ENCODE data around the gene EIPR1. TPM values are rescaled to one million over a fixed set of nuclear protein-coding genes. Genes with fewer than 3 reads are reported as not detected.

The EIPR1 gene
- total RNA-seq, 1 experiment from 2014 or later = 22.8 TPM

GRCh38 chr2:3217646-3218045, 160.0 kb downstream of the EIPR1 start (continued):
- TF ChIP-seq ETV6 (CRISPR knock-in tag; IDR thresholded peaks at IDR 0.05) (no peak), TEAD4 (CRISPR knock-in tag; IDR thresholded peaks at IDR 0.05) (no peak), E2F5 (CRISPR knock-in tag; IDR thresholded peaks at IDR 0.05) (no peak), E2F4 (CRISPR knock-in tag; IDR thresholded peaks at IDR 0.05; ENCODE audit: borderline replicate concordance, low read depth) (no peak), JUN (CRISPR knock-in tag; IDR thresholded peaks at IDR 0.05) (no peak), SMAD4 (CRISPR knock-in tag; IDR thresholded peaks at IDR 0.05) (no peak), ZSCAN18 (CRISPR knock-in tag; IDR thresholded peaks at IDR 0.05) (no peak), NR1H2 (CRISPR knock-in tag; IDR thresholded peaks at IDR 0.05) (no peak)

- DNase-seq (ENCODE audit: low spot score) = no peak
- Mint-ChIP-seq H3K27me3 (ENCODE audit: low read depth) (peaks cover 3% of the 10 kb centered on the region), H3K36me3 (peaks cover 22% of the 10 kb centered on the region), H3K9me3 (peaks cover 17% of the 10 kb centered on the region), H3K4me3 (no peak overlapping the region), H3K27ac (no peak overlapping the region), H3K4me1 (peaks cover 13% of the 10 kb centered on the region; the same call in 1 of the 2 replicates)
- CTCF ChIA-PET = no interaction called here
- ATAC-seq = no peak
- POLR2A ChIA-PET = no interaction called here
- no peak for TF ChIP-seq FOXK1 (CRISPR knock-in tag; IDR thresholded peaks at IDR 0.05)
- TF ChIP-seq ZNF121 (CRISPR knock-in tag; IDR thresholded peaks at IDR 0.05) = no peak
- TF ChIP-seq ATF3 (CRISPR knock-in tag; conservative IDR thresholded peaks at IDR 0.05) = no peak
- TF ChIP-seq TCF7 (CRISPR knock-in tag; IDR thresholded peaks at IDR 0.05; ENCODE audit: low read depth) = no peak
- no peak for TF ChIP-seq ELF4 (CRISPR knock-in tag; IDR thresholded peaks at IDR 0.05; ENCODE audit: low read depth)
- no peak for TF ChIP-seq ZNF281 (CRISPR knock-in tag; IDR thresholded peaks at IDR 0.05)
- TF ChIP-seq E2F5 (CRISPR knock-in tag; IDR thresholded peaks at IDR 0.05) = no peak
- no peak for TF ChIP-seq CBFB (CRISPR knock-in tag; IDR thresholded peaks at IDR 0.05; ENCODE audit: low read depth)
- no peak for TF ChIP-seq ZNF671 (CRISPR knock-in tag; IDR thresholded peaks at IDR 0.05)
- no peak for TF ChIP-seq TP53 (CRISPR knock-in tag; IDR thresholded peaks at IDR 0.05)
- no peak for TF ChIP-seq TEAD1 (CRISPR knock-in tag; IDR thresholded peaks at IDR 0.05)
These were observed 160.7 kb downstream of the EIPR1 start for GRCh38 chr2:3216841-3217495.
